Measurements from ENCODE around the gene TRIM66. TPM values are rescaled to one million over a fixed set of nuclear protein-coding genes. Genes with fewer than 3 reads are reported as not detected.

TRIM66 gene
- total RNA-seq, 1 donor from 2014 or later: 7.3 TPM

DNA sequence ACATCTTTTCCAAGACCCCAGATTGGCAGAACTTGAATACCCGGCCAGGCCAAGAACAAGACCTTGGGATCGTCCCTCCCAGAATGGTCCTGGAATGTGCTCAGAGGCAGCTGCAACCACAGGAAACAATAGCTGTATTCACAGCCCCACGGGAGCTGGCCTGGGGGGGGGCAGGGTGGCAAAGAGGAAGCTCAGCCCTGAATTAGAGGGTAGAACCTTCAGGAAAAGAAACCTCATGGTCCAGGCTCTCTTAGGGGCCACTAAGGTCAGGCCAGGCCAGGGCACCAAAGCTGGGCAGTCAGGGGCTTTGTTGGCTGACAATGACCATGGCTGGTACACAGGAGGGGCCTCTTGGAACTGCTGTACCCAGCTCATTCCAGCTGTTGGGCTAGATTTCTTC lies 17.4 kb upstream of the TRIM66 start:
- Mint-ChIP-seq H3K27ac (ENCODE audit: unreplicated experiment) (peak overlapping the region; percentile 93), H3K9me3 (ENCODE audit: unreplicated experiment) (no peaks in the 10 kb centered on the region), H3K4me1 (ENCODE audit: low read depth, unreplicated experiment) (peaks cover 22% of the 10 kb centered on the region), H3K27me3 (ENCODE audit: low read depth, unreplicated experiment) (no peaks in the 10 kb centered on the region), H3K4me3 (ENCODE audit: unreplicated experiment) (peak overlapping the region; percentile 69), H3K36me3 (ENCODE audit: low read depth, unreplicated experiment) (peaks cover 52% of the 10 kb centered on the region)
- no peak overlapping the region for H3K4me3 ChIP-seq (ENCODE audit: insufficient read depth, low read depth, low read length)
- H2AFZ ChIP-seq (ENCODE audit: low read depth, low read length): no peak overlapping the region
- no peaks in the 10 kb centered on the region for H3K27me3 ChIP-seq (ENCODE audit: insufficient read depth, low read length)
- H3K9me3 ChIP-seq (ENCODE audit: insufficient read depth, low read depth, low read length): no peaks in the 10 kb centered on the region
- H3K79me2 ChIP-seq (ENCODE audit: insufficient read depth, low read length): peaks cover 5% of the 10 kb centered on the region
- peak overlapping the region; percentile 59 for H3K27ac ChIP-seq (ENCODE audit: low read depth, low read length)
- peaks cover 29% of the 10 kb centered on the region for H3K36me3 ChIP-seq (ENCODE audit: insufficient read depth, low read length)
- no peaks in the 10 kb centered on the region for H4K20me1 ChIP-seq (ENCODE audit: insufficient read depth, low read length)
- H3K9ac ChIP-seq (ENCODE audit: low read length): no peak overlapping the region
- peak overlapping the region; percentile 61 for H3K4me2 ChIP-seq (ENCODE audit: low read length)
- FAIRE-seq: no peak
- peak; percentile 72 for DNase-seq (ENCODE audit: low read depth)
- H3K4me1 ChIP-seq (ENCODE audit: insufficient read depth, low read length): peaks cover 16% of the 10 kb centered on the region
- TF ChIP-seq, protein P1, sequence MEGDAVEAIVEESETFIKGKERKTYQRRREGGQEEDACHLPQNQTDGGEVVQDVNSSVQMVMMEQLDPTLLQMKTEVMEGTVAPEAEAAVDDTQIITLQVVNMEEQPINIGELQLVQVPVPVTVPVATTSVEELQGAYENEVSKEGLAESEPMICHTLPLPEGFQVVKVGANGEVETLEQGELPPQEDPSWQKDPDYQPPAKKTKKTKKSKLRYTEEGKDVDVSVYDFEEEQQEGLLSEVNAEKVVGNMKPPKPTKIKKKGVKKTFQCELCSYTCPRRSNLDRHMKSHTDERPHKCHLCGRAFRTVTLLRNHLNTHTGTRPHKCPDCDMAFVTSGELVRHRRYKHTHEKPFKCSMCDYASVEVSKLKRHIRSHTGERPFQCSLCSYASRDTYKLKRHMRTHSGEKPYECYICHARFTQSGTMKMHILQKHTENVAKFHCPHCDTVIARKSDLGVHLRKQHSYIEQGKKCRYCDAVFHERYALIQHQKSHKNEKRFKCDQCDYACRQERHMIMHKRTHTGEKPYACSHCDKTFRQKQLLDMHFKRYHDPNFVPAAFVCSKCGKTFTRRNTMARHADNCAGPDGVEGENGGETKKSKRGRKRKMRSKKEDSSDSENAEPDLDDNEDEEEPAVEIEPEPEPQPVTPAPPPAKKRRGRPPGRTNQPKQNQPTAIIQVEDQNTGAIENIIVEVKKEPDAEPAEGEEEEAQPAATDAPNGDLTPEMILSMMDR (IDR thresholded peaks at IDR 0.05; ENCODE audit: insufficient read depth, low read depth, low read length): no peak
- no peak for TF ChIP-seq EZH2 (IDR thresholded peaks at IDR 0.05; ENCODE audit: insufficient read depth, low read length)

DNA sequence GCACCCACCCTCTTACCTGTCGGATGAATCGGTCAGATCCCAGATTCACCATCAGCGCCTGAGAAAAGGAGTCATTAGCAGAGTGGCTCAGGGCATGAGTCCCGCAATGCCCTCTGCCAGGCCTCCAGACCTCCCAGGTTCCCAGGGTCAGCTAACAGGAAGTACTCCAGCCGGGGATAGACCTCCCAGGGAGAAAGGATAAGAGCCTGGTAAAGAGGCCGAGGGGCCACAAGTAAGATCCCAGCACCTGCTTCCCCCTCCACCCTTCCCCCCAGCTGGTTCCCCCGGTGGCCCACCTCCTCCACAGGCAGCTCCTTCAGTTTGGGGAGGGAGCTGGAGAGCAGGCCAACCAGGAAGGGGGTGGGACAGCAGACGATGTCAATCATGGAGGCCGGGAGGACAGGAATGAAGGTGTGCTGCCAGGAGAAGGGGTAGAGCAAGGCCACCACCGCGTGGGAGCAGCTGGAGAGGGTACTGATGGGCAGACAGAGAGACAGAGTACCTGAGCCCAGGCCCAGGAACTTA lies 16.5 kb upstream of the TRIM66 start:
- Histone ChIP-seq H3K36me3 (ENCODE audit: insufficient read depth, low read length) (peaks cover 34% of the 10 kb centered on the region), H4K20me1 (ENCODE audit: insufficient read depth, low read length) (no peaks in the 10 kb centered on the region), H3K4me2 (ENCODE audit: low read length) (no peak overlapping the region), H3K79me2 (ENCODE audit: insufficient read depth, low read length) (peaks cover 7% of the 10 kb centered on the region), H3K27me3 (ENCODE audit: insufficient read depth, low read length) (no peaks in the 10 kb centered on the region), H3K9me3 (ENCODE audit: insufficient read depth, low read depth, low read length) (no peaks in the 10 kb centered on the region), H2AFZ (ENCODE audit: low read depth, low read length) (no peak overlapping the region), H3K9ac (ENCODE audit: low read length) (no peak overlapping the region), H3K27ac (ENCODE audit: low read depth, low read length) (peak overlapping the region; percentile 59), H3K4me3 (ENCODE audit: insufficient read depth, low read depth, low read length) (no peak overlapping the region), H3K4me1 (ENCODE audit: insufficient read depth, low read length) (peaks cover 16% of the 10 kb centered on the region)
- peaks cover 22% of the 10 kb centered on the region for H3K4me1 Mint-ChIP-seq (ENCODE audit: low read depth, unreplicated experiment)
- DNase-seq (ENCODE audit: low read depth): no peak
- no peaks in the 10 kb centered on the region for H3K9me3 Mint-ChIP-seq (ENCODE audit: unreplicated experiment)
- H3K27me3 Mint-ChIP-seq (ENCODE audit: low read depth, unreplicated experiment): no peaks in the 10 kb centered on the region
- H3K36me3 Mint-ChIP-seq (ENCODE audit: low read depth, unreplicated experiment): peaks cover 48% of the 10 kb centered on the region
- no peak for FAIRE-seq
- H3K4me3 Mint-ChIP-seq (ENCODE audit: unreplicated experiment): peak overlapping the region; percentile 50
- TF ChIP-seq EZH2 (IDR thresholded peaks at IDR 0.05; ENCODE audit: insufficient read depth, low read length): no peak
- TF ChIP-seq, protein P1 (IDR thresholded peaks at IDR 0.05; ENCODE audit: insufficient read depth, low read depth, low read length): no peak
- H3K27ac Mint-ChIP-seq (ENCODE audit: unreplicated experiment): peak overlapping the region; percentile 93

DNA sequence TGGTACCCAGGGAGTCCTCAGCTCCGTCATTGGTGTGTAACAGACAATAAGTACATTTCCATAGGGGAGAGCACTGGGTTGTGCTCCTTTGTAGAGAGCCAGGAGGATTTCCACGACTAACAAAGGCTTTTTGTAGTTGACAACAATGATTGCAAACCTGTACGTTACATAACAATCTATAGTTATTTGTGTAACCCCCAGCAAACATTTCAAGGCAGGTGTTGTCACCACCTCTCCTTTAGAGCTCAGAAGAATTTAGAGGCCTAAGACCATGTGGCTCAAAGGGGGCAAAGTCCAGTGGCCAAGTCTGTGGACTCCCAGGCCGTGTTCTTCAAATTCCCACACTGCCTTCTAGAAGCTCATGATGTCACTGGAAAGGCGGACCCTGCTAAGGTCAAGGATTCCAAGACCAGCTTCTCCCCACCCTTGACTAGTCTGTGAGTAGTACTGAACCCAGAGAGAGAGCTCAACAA lies 15.9 kb upstream of the TRIM66 start:
- no peaks in the 10 kb centered on the region for H3K9me3 Mint-ChIP-seq (ENCODE audit: unreplicated experiment)
- TF ChIP-seq, protein P1 (IDR thresholded peaks at IDR 0.05; ENCODE audit: insufficient read depth, low read depth, low read length): no peak
- no peak for TF ChIP-seq EZH2 (IDR thresholded peaks at IDR 0.05; ENCODE audit: insufficient read depth, low read length)
- H3K27me3 Mint-ChIP-seq (ENCODE audit: low read depth, unreplicated experiment): no peaks in the 10 kb centered on the region
- peaks cover 49% of the 10 kb centered on the region for H3K36me3 Mint-ChIP-seq (ENCODE audit: low read depth, unreplicated experiment)
- no peak for DNase-seq (ENCODE audit: low read depth)
- H3K27me3 ChIP-seq (ENCODE audit: insufficient read depth, low read length): no peaks in the 10 kb centered on the region
- H3K4me1 ChIP-seq (ENCODE audit: insufficient read depth, low read length): peaks cover 16% of the 10 kb centered on the region
- H3K36me3 ChIP-seq (ENCODE audit: insufficient read depth, low read length): peaks cover 38% of the 10 kb centered on the region
- no peak overlapping the region for H2AFZ ChIP-seq (ENCODE audit: low read depth, low read length)
- H3K4me1 Mint-ChIP-seq (ENCODE audit: low read depth, unreplicated experiment): peaks cover 22% of the 10 kb centered on the region
- H3K9me3 ChIP-seq (ENCODE audit: insufficient read depth, low read depth, low read length): no peaks in the 10 kb centered on the region
- FAIRE-seq: no peak
- H3K79me2 ChIP-seq (ENCODE audit: insufficient read depth, low read length): peaks cover 7% of the 10 kb centered on the region
- H3K9ac ChIP-seq (ENCODE audit: low read length): no peak overlapping the region
- H3K27ac ChIP-seq (ENCODE audit: low read depth, low read length): no peak overlapping the region
- peak overlapping the region; percentile 93 for H3K27ac Mint-ChIP-seq (ENCODE audit: unreplicated experiment)
- H3K4me3 Mint-ChIP-seq (ENCODE audit: unreplicated experiment): peak overlapping the region; percentile 50
- no peaks in the 10 kb centered on the region for H4K20me1 ChIP-seq (ENCODE audit: insufficient read depth, low read length)
- no peak overlapping the region for H3K4me3 ChIP-seq (ENCODE audit: insufficient read depth, low read depth, low read length)
- no peak overlapping the region for H3K4me2 ChIP-seq (ENCODE audit: low read length)

Data from astrocyte (in vitro differentiated cells and primary cell).